Fibroblast of the aortic adventitia (primary cell): Measurements from ENCODE around the gene EFHC2. TPM values are rescaled to one million over a fixed set of nuclear protein-coding genes. Genes with fewer than 3 reads are reported as not detected.

ENCODE experiments used
- DNase-seq: peaks from one replicate; pipeline ENCODE4 v3.0.0-alpha.2; 2010; ENCODE audit warnings: low read depth
- H3K4me3 ChIP-seq: 2 replicates; pipeline ENCODE4 v1.5.1; 2011; ENCODE audit warnings: low read depth, mild to moderate bottlenecking, control low read depth, low read length, moderate library complexity
- CTCF ChIP-seq: IDR thresholded peaks from 2 replicates; pipeline ENCODE4 v1.5.1; 2011; ENCODE audit warnings: mild to moderate bottlenecking, low read length, control low read depth, inconsistent platforms; ENCODE audit not compliant: insufficient read depth
- total RNA-seq: library from RNA; depleted of rRNA; stranded (reverse); fragments of >200 nt; gene quantifications from 2 replicates; pipeline ENCODE4 v1.2.3, GENCODE V29; 2012; ENCODE audit warnings: low replicate concordance

EFHC2 gene
- total RNA-seq, 1 donor: 0.45 TPM

- no peak for TF ChIP-seq CTCF
- H3K4me3 ChIP-seq: no peak overlapping the region
- DNase-seq: no peak
These were observed 1.2 kb upstream of the EFHC2 start for GRCh38 chrX:44344687-44345086.

GRCh38 chrX:44344194-44344593, 722 bp upstream of the EFHC2 start:
- TF ChIP-seq CTCF: no peak
- no peak overlapping the region for H3K4me3 ChIP-seq
- no peak for DNase-seq

GRCh38 chrX:44342866-44343265, 606 bp downstream of the EFHC2 start:
- no peak for TF ChIP-seq CTCF
- no peak for DNase-seq
- no peak overlapping the region for H3K4me3 ChIP-seq

- DNase-seq: no peak
- no peak overlapping the region for H3K4me3 ChIP-seq
- TF ChIP-seq CTCF: no peak
These were observed 5.1 kb downstream of the EFHC2 start for GRCh38 chrX:44338361-44338760.

- no peak overlapping the region for H3K4me3 ChIP-seq
- DNase-seq: no peak
- TF ChIP-seq CTCF: no peak
These were observed 11.0 kb downstream of the EFHC2 start for GRCh38 chrX:44332437-44332836.

- no peak for DNase-seq
- no peak for TF ChIP-seq CTCF
- no peak overlapping the region for H3K4me3 ChIP-seq
These were observed 13.2 kb downstream of the EFHC2 start for GRCh38 chrX:44330227-44330626.

GRCh38 chrX:44319550-44319949, 23.9 kb downstream of the EFHC2 start:
- TF ChIP-seq CTCF: no peak

More at GRCh38 chrX:44319550-44319949, 23.9 kb downstream of the EFHC2 start:
- H3K4me3 ChIP-seq: no peak overlapping the region
- no peak for DNase-seq
